DOHH2 (cell line): ENCODE data around the gene OR10A2.

Experiments
- H3F3A ChIP-seq: fragments of 200-600 bp; sonication (generic), shearing (Covaris generic); 2 replicates; pipeline ENCODE4 v1.6.0; 2016; ENCODE audit warnings: antibody characterized with exemption, mild to moderate bottlenecking; ENCODE audit not compliant: control insufficient read depth, insufficient read depth
- H3K27ac ChIP-seq: fragments of 200-600 bp; sonication (generic); 2 replicates; pipeline ENCODE4 v1.5.1; 2014; ENCODE audit warnings: low read depth, mild to moderate bottlenecking, low read length, moderate library complexity
- H3K27me3 ChIP-seq: fragments of 200-600 bp; sonication (generic); 2 replicates; pipeline ENCODE4 v1.6.1; 2014; ENCODE audit warnings: mild to moderate bottlenecking, low read length, mixed read lengths; ENCODE audit not compliant: control insufficient read depth
- H3K36me3 ChIP-seq: fragments of 200-600 bp; sonication (generic); 2 replicates; pipeline ENCODE4 v1.6.1; 2014; ENCODE audit warnings: mild to moderate bottlenecking, low read length, moderate library complexity, mixed read lengths; ENCODE audit not compliant: control insufficient read depth
- H3K4me1 ChIP-seq: fragments of 200-600 bp; sonication (generic); 2 replicates; pipeline ENCODE4 v1.6.1; 2014; ENCODE audit warnings: mild to moderate bottlenecking, low read length, mixed read lengths; ENCODE audit not compliant: control insufficient read depth
- H3K4me2 ChIP-seq: fragments of 200-600 bp; sonication (generic); 2 replicates; pipeline ENCODE4 v1.6.0; 2014; ENCODE audit warnings: mild to moderate bottlenecking, low read length, moderate library complexity
- H3K4me3 ChIP-seq: fragments of 200-600 bp; sonication (generic); 2 replicates; pipeline ENCODE4 v1.5.1; 2014; ENCODE audit warnings: mild to moderate bottlenecking, low read length, mixed read lengths
- H3K79me2 ChIP-seq: fragments of 200-600 bp; sonication (generic); 2 replicates; pipeline ENCODE4 v1.6.1; 2014; ENCODE audit warnings: mild to moderate bottlenecking, low read length, mixed read lengths; ENCODE audit not compliant: control insufficient read depth
- H3K9me2 ChIP-seq: fragments of 200-600 bp; sonication (generic); replicated peaks from 2 replicates; pipeline ENCODE4 v1.6.1; 2014; ENCODE audit warnings: mild to moderate bottlenecking, low read length, mixed read lengths; ENCODE audit not compliant: control insufficient read depth
- H3K9me3 ChIP-seq: fragments of 200-600 bp; sonication (generic); 2 replicates; pipeline ENCODE4 v1.6.1; 2014; ENCODE audit warnings: antibody characterized with exemption, low read length, mixed read lengths; ENCODE audit not compliant: control insufficient read depth, insufficient read depth
- H4K20me1 ChIP-seq: fragments of 200-600 bp; sonication (generic); 2 replicates; pipeline ENCODE4 v1.6.0; 2014; ENCODE audit warnings: low read depth, mild to moderate bottlenecking, antibody characterized with exemption, low read length, moderate library complexity; ENCODE audit not compliant: control insufficient read depth, insufficient read depth
- CTCF ChIP-seq: fragments of 200-600 bp; sonication (generic); IDR thresholded peaks from one replicate; pipeline ENCODE4 v1.5.1; 2014; ENCODE audit warnings: antibody characterized with exemption, mild to moderate bottlenecking, low read depth, low read length; ENCODE audit not compliant: poor library complexity, severe bottlenecking
- EZH2phosphoT487 ChIP-seq: fragments of 200-600 bp; sonication (generic); IDR thresholded peaks from 2 replicates; pipeline ENCODE4 v1.6.1; 2017; ENCODE audit warnings: borderline replicate concordance, mild to moderate bottlenecking, antibody characterized with exemption, low read length, moderate library complexity, mixed read lengths

OR10A2 gene

GRCh38 chr11:6888830-6889229 is 26.0 kb downstream of the OR10A2 start:
- no peaks in the 10 kb centered on the region for H3K4me1 ChIP-seq
- TF ChIP-seq EZH2phosphoT487 (no peak), CTCF (no peak)

GRCh38 chr11:6889835-6890234 is 27.0 kb downstream of the OR10A2 start:
- peaks cover 5% of the 10 kb centered on the region; the same call in 1 of the 2 replicates for H3K27me3 ChIP-seq
- TF ChIP-seq EZH2phosphoT487 (no peak), CTCF (no peak)
- H3K79me2 ChIP-seq, result no peaks in the 10 kb centered on the region
- H3K36me3 ChIP-seq, result no peaks in the 10 kb centered on the region
- H3K9me3 ChIP-seq, result no peaks in the 10 kb centered on the region
- H3F3A ChIP-seq, result no peaks in the 10 kb centered on the region
- H3K4me1 ChIP-seq, result no peaks in the 10 kb centered on the region
- no peak overlapping the region for H3K27ac ChIP-seq
- no peak overlapping the region for H3K4me2 ChIP-seq
- H3K4me3 ChIP-seq, result no peak overlapping the region
- H3K9me2 ChIP-seq, result no peaks in the 10 kb centered on the region
- no peaks in the 10 kb centered on the region for H4K20me1 ChIP-seq

More at GRCh38 chr11:6888830-6889229, 26.0 kb downstream of the OR10A2 start:
- H3K4me3 ChIP-seq, result no peak overlapping the region
- H3K79me2 ChIP-seq, result no peaks in the 10 kb centered on the region
- peaks cover 13% of the 10 kb centered on the region for H3K27me3 ChIP-seq
- no peak overlapping the region for H3K4me2 ChIP-seq
- no peaks in the 10 kb centered on the region for H3K36me3 ChIP-seq
- H4K20me1 ChIP-seq, result no peaks in the 10 kb centered on the region
- no peaks in the 10 kb centered on the region for H3K9me2 ChIP-seq
- H3K27ac ChIP-seq, result no peak overlapping the region
- no peaks in the 10 kb centered on the region for H3F3A ChIP-seq
- H3K9me3 ChIP-seq, result no peaks in the 10 kb centered on the region

GRCh38 chr11:6892400-6892799 is 29.5 kb downstream of the OR10A2 start, which contains the start of gene OR2D2:
Gene OR2D2, minus strand, starts transcription at chr11:6892500. Its CDS starts 0 bp downstream, at chr11:6892500.
- Histone ChIP-seq H3F3A (no peaks in the 10 kb centered on the region), H3K27me3 (no peaks in the 10 kb centered on the region), H3K79me2 (no peaks in the 10 kb centered on the region), H3K4me1 (peaks cover 3% of the 10 kb centered on the region; the same call in 1 of the 2 replicates), H3K27ac (no peak within 1 kb of the TSS), H3K36me3 (no peaks in the 10 kb centered on the region), H3K4me2 (no peak within 1 kb of the TSS), H3K9me2 (no peaks in the 10 kb centered on the region), H4K20me1 (no peaks in the 10 kb centered on the region), H3K4me3 (no peak within 1 kb of the TSS), H3K9me3 (no peaks in the 10 kb centered on the region)
- no peak for TF ChIP-seq CTCF
- TF ChIP-seq EZH2phosphoT487, result no peak
